Cardiac fibroblast (primary cell): ENCODE measurements around the gene LSM3.

Experiments
- DNase-seq, 2 donors: peaks; one replicate each; pipeline versions ENCODE4 v3.0.0 to v3.0.0-alpha.2; 2010; ENCODE audit warnings: low read depth in 2 of 2
- H3K4me3 ChIP-seq, 2 donors: replicated peaks in 1 of 2; 1 replicate in 1 of 2; 2 replicates in 1 of 2; pipeline ENCODE4 v1.5.1; 2011; ENCODE audit warnings: low read depth in 2 of 2, low read length in 2 of 2, mild to moderate bottlenecking in 2 of 2, moderate library complexity in 1 of 2
- CTCF ChIP-seq: IDR thresholded peaks from one replicate; pipeline ENCODE4 v1.5.1; 2011; ENCODE audit warnings: low read depth, mild to moderate bottlenecking, low read length, inconsistent platforms

Gene LSM3

DNA sequence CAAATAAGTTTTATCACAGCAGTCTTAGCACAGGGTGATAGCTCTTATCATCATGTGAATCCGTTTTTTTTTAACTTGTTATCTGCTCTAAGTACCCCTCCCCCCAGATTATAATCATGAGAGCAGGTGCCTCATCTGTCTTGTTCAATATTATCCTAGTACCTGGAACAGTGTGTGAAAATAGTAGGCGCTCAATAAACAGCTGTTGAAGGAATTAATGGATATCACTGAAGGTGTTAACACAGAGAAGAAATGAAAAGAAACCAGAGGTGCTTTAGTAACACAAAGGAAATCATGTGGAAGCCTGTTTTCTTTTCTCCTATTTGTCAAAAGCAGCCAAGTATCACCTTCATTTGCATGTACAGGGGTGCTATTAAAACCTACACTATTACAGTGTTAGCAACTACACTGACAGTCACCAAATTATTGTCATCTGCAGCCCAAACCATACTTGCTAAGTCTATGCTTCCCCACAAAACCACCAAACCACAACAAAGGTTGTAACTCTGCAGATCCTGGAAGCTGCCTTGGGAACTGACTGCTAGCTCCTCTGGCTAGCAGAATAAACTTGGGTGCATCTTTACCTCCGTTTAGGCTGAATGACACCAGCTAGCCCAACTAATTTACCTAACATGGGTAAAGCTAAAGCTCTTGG, 3.1 kb upstream of the LSM3 start:
- TF ChIP-seq CTCF, result no peak
- DNase-seq, result peak in 1 of 2 donors; percentile 21
- no peak overlapping the region for H3K4me3 ChIP-seq

DNA sequence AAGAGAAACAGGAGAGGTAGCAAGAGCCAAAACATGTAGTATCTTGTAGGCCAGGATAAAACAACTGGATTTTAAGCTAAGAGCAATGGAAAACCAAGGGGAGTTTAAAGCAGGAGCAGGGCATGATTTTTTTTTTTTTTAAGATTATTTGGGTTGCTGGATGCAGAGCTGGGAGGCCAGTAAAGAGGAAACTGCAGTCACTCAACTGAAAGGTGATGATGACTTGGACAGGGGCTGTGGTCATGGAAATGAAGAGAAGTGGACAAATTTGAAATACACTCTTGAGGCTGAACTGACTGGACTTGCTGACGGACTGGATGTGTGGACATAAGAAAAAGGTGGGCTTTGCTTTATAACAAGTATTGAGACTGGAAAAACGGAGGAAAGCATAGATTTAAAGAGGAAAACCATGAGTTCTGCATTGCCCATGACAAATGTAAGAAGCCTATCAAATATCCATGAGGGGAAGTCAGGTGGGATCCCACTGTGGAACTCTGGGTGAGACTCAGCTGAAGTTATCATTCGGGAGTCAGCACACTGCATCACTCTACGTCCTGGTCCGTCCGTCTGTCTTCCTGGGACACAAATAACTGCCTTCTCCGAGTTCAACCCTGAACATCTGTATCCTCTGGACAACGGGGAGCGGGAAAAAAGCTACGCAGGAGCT, 904 bp upstream of the LSM3 start:
- TF ChIP-seq CTCF, result no peak
- DNase-seq, result peak in 1 of 2 donors; percentile 61
- H3K4me3 ChIP-seq, result peak overlapping the region; percentile 89

GRCh38 chr3:14179114-14179465, 473 bp downstream of the LSM3 start:
- peak overlapping the region; percentile 89 for H3K4me3 ChIP-seq
- no peak for TF ChIP-seq CTCF
- DNase-seq, result no peak

DNA sequence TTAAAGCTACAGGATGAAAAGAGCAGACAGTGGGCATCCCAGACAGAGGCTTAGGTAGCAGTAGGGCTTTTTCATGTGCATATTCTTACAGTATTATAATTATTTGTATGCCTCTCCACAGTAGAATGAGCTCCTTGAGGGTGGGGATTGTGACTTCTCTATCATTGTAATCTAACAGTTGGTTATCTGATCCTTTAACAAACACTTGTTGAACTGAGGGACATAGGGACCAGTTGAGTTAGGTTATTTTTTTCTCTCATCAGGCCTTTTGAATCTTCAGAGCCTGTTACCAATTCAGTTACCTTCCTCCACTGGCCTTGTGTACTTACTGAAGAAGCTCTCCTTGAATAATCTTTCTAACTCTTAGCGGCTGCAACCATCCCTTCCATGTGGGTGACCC, 1.2 kb downstream of the LSM3 start:
- H3K4me3 ChIP-seq, result no peak overlapping the region
- no peak for DNase-seq
- TF ChIP-seq CTCF, result no peak

DNA sequence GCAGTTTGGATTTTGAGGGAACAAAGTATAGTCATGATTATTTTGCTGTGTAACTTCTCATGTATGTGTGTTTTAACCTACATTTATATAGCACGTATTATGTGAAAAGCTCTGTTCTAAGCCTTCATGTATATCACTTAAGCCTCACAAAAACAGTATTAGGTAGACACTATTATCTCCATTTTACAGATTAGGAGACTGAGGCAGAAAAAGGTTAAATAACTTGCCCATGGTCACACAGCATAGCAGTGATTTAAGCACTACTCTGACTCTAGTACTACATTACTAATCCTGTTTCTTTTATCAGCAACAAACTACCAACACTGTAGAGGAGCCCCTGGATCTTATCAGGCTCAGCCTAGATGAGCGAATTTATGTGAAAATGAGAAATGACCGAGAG, 2.6 kb downstream of the LSM3 start:
- no peak for DNase-seq
- no peak for TF ChIP-seq CTCF
- no peak overlapping the region for H3K4me3 ChIP-seq

DNA sequence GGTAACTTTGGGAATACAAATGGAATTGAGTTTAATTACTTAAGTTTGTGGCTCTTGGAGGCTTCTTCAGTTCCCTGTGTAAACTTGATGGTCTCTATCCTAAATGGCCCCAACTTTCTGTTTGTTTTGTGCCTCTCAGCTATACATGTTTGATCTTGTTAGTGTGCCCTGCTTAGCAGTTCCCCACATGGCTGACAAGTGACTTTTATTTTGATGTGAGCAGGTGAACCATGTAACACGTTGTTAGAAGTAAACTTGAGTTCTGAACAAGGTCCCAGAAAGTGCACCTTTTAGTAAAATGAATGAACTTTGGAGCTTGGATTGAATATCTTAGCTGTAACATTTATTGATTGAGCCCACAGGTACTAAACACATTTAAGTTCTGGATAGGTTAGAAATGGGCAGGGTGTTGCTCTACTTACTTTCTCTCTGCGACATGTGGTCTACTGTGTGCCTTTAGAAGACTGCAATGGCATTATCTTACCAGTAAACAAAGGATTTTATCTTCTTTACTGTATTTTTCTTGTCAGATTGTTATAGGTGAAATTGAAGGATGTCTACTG, 4.5 kb downstream of the LSM3 start:
- TF ChIP-seq CTCF, result no peak
- DNase-seq, result no peak
- no peak overlapping the region for H3K4me3 ChIP-seq
